ENCODE data around the gene AFF3.

AFF3 gene

GRCh38 chr2:99728166-99728565 lies 414.2 kb downstream of the AFF3 start:
- peaks cover 7% of the 10 kb centered on the region for H3K9me3 Mint-ChIP-seq
- H3K4me3 Mint-ChIP-seq: no peak overlapping the region
- no peak overlapping the region for H3K27ac Mint-ChIP-seq
- H3K4me1 Mint-ChIP-seq: no peaks in the 10 kb centered on the region
- no peaks in the 10 kb centered on the region for H3K27me3 Mint-ChIP-seq
- H3K36me3 Mint-ChIP-seq: peaks cover 6% of the 10 kb centered on the region

GRCh38 chr2:99727199-99727598 lies 415.2 kb downstream of the AFF3 start:
- peaks cover 13% of the 10 kb centered on the region for H3K9me3 Mint-ChIP-seq
- no peaks in the 10 kb centered on the region for H3K27me3 Mint-ChIP-seq
- no peak overlapping the region for H3K4me3 Mint-ChIP-seq
- no peak overlapping the region for H3K27ac Mint-ChIP-seq
- no peaks in the 10 kb centered on the region for H3K4me1 Mint-ChIP-seq
- H3K36me3 Mint-ChIP-seq: peaks cover 11% of the 10 kb centered on the region

GRCh38 chr2:99726691-99727090 lies 415.7 kb downstream of the AFF3 start:
- Mint-ChIP-seq H3K27me3 (no peaks in the 10 kb centered on the region), H3K4me1 (no peaks in the 10 kb centered on the region)

GRCh38 chr2:99725820-99726219 lies 416.6 kb downstream of the AFF3 start:
- Mint-ChIP-seq H3K9me3 (peaks cover 21% of the 10 kb centered on the region), H3K27me3 (no peaks in the 10 kb centered on the region), H3K27ac (no peak overlapping the region), H3K4me1 (no peaks in the 10 kb centered on the region), H3K36me3 (peaks cover 21% of the 10 kb centered on the region), H3K4me3 (no peak overlapping the region)

More at GRCh38 chr2:99726691-99727090, 415.7 kb downstream of the AFF3 start:
- H3K9me3 Mint-ChIP-seq: peaks cover 18% of the 10 kb centered on the region
- peaks cover 16% of the 10 kb centered on the region for H3K36me3 Mint-ChIP-seq
- no peak overlapping the region for H3K4me3 Mint-ChIP-seq
- no peak overlapping the region for H3K27ac Mint-ChIP-seq

GRCh38 chr2:99722476-99722875 lies 419.9 kb downstream of the AFF3 start:
- Mint-ChIP-seq H3K9me3 (peaks cover 21% of the 10 kb centered on the region), H3K27me3 (no peaks in the 10 kb centered on the region), H3K4me1 (no peaks in the 10 kb centered on the region), H3K27ac (no peak overlapping the region), H3K4me3 (no peak overlapping the region), H3K36me3 (peaks cover 25% of the 10 kb centered on the region)

- no peak overlapping the region for H3K4me3 Mint-ChIP-seq
- peaks cover 21% of the 10 kb centered on the region for H3K9me3 Mint-ChIP-seq
- H3K27ac Mint-ChIP-seq: no peak overlapping the region
- no peaks in the 10 kb centered on the region for H3K4me1 Mint-ChIP-seq
- H3K36me3 Mint-ChIP-seq: peaks cover 26% of the 10 kb centered on the region
- H3K27me3 Mint-ChIP-seq: no peaks in the 10 kb centered on the region
Observed at GRCh38 chr2:99719102-99719501, 423.3 kb downstream of the AFF3 start.

- no peak overlapping the region for H3K27ac Mint-ChIP-seq
- H3K4me1 Mint-ChIP-seq: no peaks in the 10 kb centered on the region
- no peaks in the 10 kb centered on the region for H3K9me3 Mint-ChIP-seq
Observed at GRCh38 chr2:99715956-99716355, 426.4 kb downstream of the AFF3 start.

GRCh38 chr2:99714349-99714748 lies 428.0 kb downstream of the AFF3 start:
- Mint-ChIP-seq H3K36me3 (peaks cover 3% of the 10 kb centered on the region), H3K27ac (peak overlapping the region; percentile 59), H3K4me3 (no peak overlapping the region), H3K27me3 (no peaks in the 10 kb centered on the region), H3K9me3 (no peaks in the 10 kb centered on the region), H3K4me1 (no peaks in the 10 kb centered on the region)

More at GRCh38 chr2:99715956-99716355, 426.4 kb downstream of the AFF3 start:
- H3K27me3 Mint-ChIP-seq: no peaks in the 10 kb centered on the region
- H3K36me3 Mint-ChIP-seq: peaks cover 8% of the 10 kb centered on the region
- no peak overlapping the region for H3K4me3 Mint-ChIP-seq

GRCh38 chr2:99711144-99711543 lies 431.2 kb downstream of the AFF3 start:
- Mint-ChIP-seq H3K27me3 (no peaks in the 10 kb centered on the region), H3K27ac (no peak overlapping the region), H3K4me1 (no peaks in the 10 kb centered on the region)

GRCh38 chr2:99710721-99711120 lies 431.7 kb downstream of the AFF3 start:
- Mint-ChIP-seq H3K9me3 (no peaks in the 10 kb centered on the region), H3K4me1 (no peaks in the 10 kb centered on the region), H3K36me3 (peaks cover 6% of the 10 kb centered on the region), H3K4me3 (no peak overlapping the region), H3K27me3 (no peaks in the 10 kb centered on the region), H3K27ac (no peak overlapping the region)

More at GRCh38 chr2:99711144-99711543, 431.2 kb downstream of the AFF3 start:
- Mint-ChIP-seq H3K4me3 (no peak overlapping the region), H3K9me3 (no peaks in the 10 kb centered on the region), H3K36me3 (peaks cover 6% of the 10 kb centered on the region)

GRCh38 chr2:99709229-99709628 lies 433.2 kb downstream of the AFF3 start:
- no peaks in the 10 kb centered on the region for H3K4me1 Mint-ChIP-seq
- peaks cover 11% of the 10 kb centered on the region for H3K36me3 Mint-ChIP-seq
- H3K4me3 Mint-ChIP-seq: no peak overlapping the region
- H3K9me3 Mint-ChIP-seq: no peaks in the 10 kb centered on the region
- no peaks in the 10 kb centered on the region for H3K27me3 Mint-ChIP-seq
- no peak overlapping the region for H3K27ac Mint-ChIP-seq

- Mint-ChIP-seq H3K27ac (no peak overlapping the region), H3K27me3 (no peaks in the 10 kb centered on the region), H3K4me3 (no peak overlapping the region), H3K4me1 (no peaks in the 10 kb centered on the region), H3K36me3 (peaks cover 8% of the 10 kb centered on the region), H3K9me3 (no peaks in the 10 kb centered on the region)
Observed at GRCh38 chr2:99708231-99708630, 434.2 kb downstream of the AFF3 start.

- Mint-ChIP-seq H3K27me3 (no peaks in the 10 kb centered on the region), H3K4me1 (no peaks in the 10 kb centered on the region), H3K27ac (no peak overlapping the region), H3K36me3 (peaks cover 8% of the 10 kb centered on the region), H3K4me3 (no peak overlapping the region), H3K9me3 (no peaks in the 10 kb centered on the region)
Observed at GRCh38 chr2:99707592-99707991, 434.8 kb downstream of the AFF3 start.

- H3K27ac Mint-ChIP-seq: no peak overlapping the region
- H3K36me3 Mint-ChIP-seq: peaks cover 8% of the 10 kb centered on the region
- no peaks in the 10 kb centered on the region for H3K27me3 Mint-ChIP-seq
- H3K9me3 Mint-ChIP-seq: no peaks in the 10 kb centered on the region
- no peak overlapping the region for H3K4me3 Mint-ChIP-seq
- H3K4me1 Mint-ChIP-seq: no peaks in the 10 kb centered on the region
Observed at GRCh38 chr2:99706735-99707134, 435.7 kb downstream of the AFF3 start.

GRCh38 chr2:99701503-99701902 lies 440.9 kb downstream of the AFF3 start:
- H3K9me3 Mint-ChIP-seq: no peaks in the 10 kb centered on the region
- H3K27ac Mint-ChIP-seq: no peak overlapping the region
- H3K4me3 Mint-ChIP-seq: no peak overlapping the region
- H3K27me3 Mint-ChIP-seq: no peaks in the 10 kb centered on the region
- no peaks in the 10 kb centered on the region for H3K4me1 Mint-ChIP-seq
- peaks cover 5% of the 10 kb centered on the region for H3K36me3 Mint-ChIP-seq

GRCh38 chr2:99700482-99701398 lies 441.6 kb downstream of the AFF3 start:
- H3K4me1 Mint-ChIP-seq: no peaks in the 10 kb centered on the region
- H3K27ac Mint-ChIP-seq: no peak overlapping the region
- no peaks in the 10 kb centered on the region for H3K27me3 Mint-ChIP-seq
- H3K4me3 Mint-ChIP-seq: no peak overlapping the region
- H3K9me3 Mint-ChIP-seq: no peaks in the 10 kb centered on the region
- H3K36me3 Mint-ChIP-seq: peaks cover 5% of the 10 kb centered on the region

Data from activated naive CD4-positive, alpha-beta T cell treated with anti-CD3 and anti-CD28 coated beads, Interleukin-2, amount 50 U/mL, for 24 hours (primary cell).